HG03060 (cell line): ENCODE measurements around the gene ULBP1.
"Not testable (repeated sequence)": the region's sequence is repeated elsewhere in the genome, so short reads cannot be mapped to it uniquely, and the experiment has no call there.

Experiments
- ATAC-seq: cut with Tn5 transposase; IDR thresholded peaks from one replicate; pipeline ENCODE4 v1.9.1; 2021; ENCODE audit warnings: low read depth, moderate number of reproducible peaks; ENCODE audit not compliant: unreplicated experiment

The ULBP1 gene

GRCh38 chr6:150003599-150003998, 39.9 kb downstream of the ULBP1 start:
- not testable (repeated sequence) for ATAC-seq

- ATAC-seq = no peak
Observed at GRCh38 chr6:150004101-150004782, 40.5 kb downstream of the ULBP1 start.

- ATAC-seq = peak; percentile 42
Observed at GRCh38 chr6:150004783-150005717, 41.3 kb downstream of the ULBP1 start.

GRCh38 chr6:150005761-150006651, 42.3 kb downstream of the ULBP1 start:
- no peak for ATAC-seq

- ATAC-seq = no peak
Observed at GRCh38 chr6:150006961-150007464, 43.3 kb downstream of the ULBP1 start.

GRCh38 chr6:150008588-150008987, 44.8 kb downstream of the ULBP1 start:
- no peak for ATAC-seq

- not testable (repeated sequence) for ATAC-seq
Observed at GRCh38 chr6:150012846-150013784, 49.4 kb downstream of the ULBP1 start.

- ATAC-seq = not testable (repeated sequence)
Observed at GRCh38 chr6:150013785-150014622, 50.3 kb downstream of the ULBP1 start.

- not testable (repeated sequence) for ATAC-seq
Observed at GRCh38 chr6:150014623-150015280, 51.0 kb downstream of the ULBP1 start.

GRCh38 chr6:150015281-150016001, 51.7 kb downstream of the ULBP1 start:
- not testable (repeated sequence) for ATAC-seq

GRCh38 chr6:150016324-150017185, 52.8 kb downstream of the ULBP1 start:
- no peak for ATAC-seq

GRCh38 chr6:150017186-150017521, 53.4 kb downstream of the ULBP1 start:
- ATAC-seq = not testable (repeated sequence)

- no peak for ATAC-seq
Observed at GRCh38 chr6:150018846-150019580, 55.3 kb downstream of the ULBP1 start.

GRCh38 chr6:150021870-150022269, 58.1 kb downstream of the ULBP1 start:
- not testable (repeated sequence) for ATAC-seq
